GM23338 (cell line): ENCODE data around the gene GEN1. TPM values are rescaled to one million over a fixed set of nuclear protein-coding genes. Genes with fewer than 3 reads are reported as not detected.

Experiments used
- ATAC-seq: fragments of 200-7000 bp; cut with Tn5 transposase; 3 replicates; pipeline ENCODE4 v1.9.1; 2020
- DNase-seq: peaks from one replicate; pipeline ENCODE4 v3.0.0-alpha.2; 2015; ENCODE audit warnings: low spot score
- H2AFZ ChIP-seq: fragments of 200-600 bp; sonication (generic); 2 replicates; pipeline ENCODE4 v1.8.0; 2016; ENCODE audit warnings: antibody characterized with exemption, mild to moderate bottlenecking, moderate library complexity
- H3F3A ChIP-seq: fragments of 200-600 bp; sonication (generic); replicated peaks from 2 replicates; pipeline ENCODE4 v1.8.0; 2017; ENCODE audit warnings: antibody characterized with exemption, mixed run types, low read depth
- H3K27ac ChIP-seq: fragments of 200-600 bp; sonication (generic); 2 replicates; pipeline ENCODE4 v1.6.1; 2016; ENCODE audit warnings: low read depth
- H3K27me3 ChIP-seq: fragments of 200-600 bp; sonication (generic); 2 replicates; pipeline ENCODE4 v1.8.0; 2016; ENCODE audit warnings: mild to moderate bottlenecking, mixed run types, moderate library complexity; ENCODE audit not compliant: insufficient read depth
- H3K36me3 ChIP-seq: fragments of 200-600 bp; sonication (generic); 2 replicates; pipeline ENCODE4 v1.8.0; 2016; ENCODE audit warnings: mild to moderate bottlenecking; ENCODE audit not compliant: insufficient read depth
- H3K4me1 ChIP-seq: fragments of 200-600 bp; sonication (generic); 2 replicates; pipeline ENCODE4 v1.8.0; 2016; ENCODE audit warnings: mild to moderate bottlenecking, moderate library complexity; ENCODE audit not compliant: insufficient read depth
- H3K4me2 ChIP-seq: fragments of 200-600 bp; sonication (generic); 2 replicates; pipeline ENCODE4 v1.7.1; 2017; ENCODE audit warnings: mixed run types
- H3K4me3 ChIP-seq: fragments of 200-600 bp; sonication (generic); 2 replicates; pipeline ENCODE4 v1.6.1; 2016; ENCODE audit warnings: mixed run types
- H3K79me2 ChIP-seq: fragments of 200-600 bp; sonication (generic); replicated peaks from 2 replicates; pipeline ENCODE4 v1.8.0; 2017; ENCODE audit warnings: mild to moderate bottlenecking; ENCODE audit not compliant: insufficient read depth
- H3K9me2 ChIP-seq: fragments of 200-600 bp; sonication (generic); 2 replicates; pipeline ENCODE4 v1.8.0; 2017; ENCODE audit not compliant: insufficient read depth
- H4K20me1 ChIP-seq: fragments of 200-600 bp; sonication (generic); replicated peaks from 2 replicates; pipeline ENCODE4 v1.8.0; 2017; ENCODE audit warnings: mild to moderate bottlenecking; ENCODE audit not compliant: insufficient read depth
- H3K27ac Mint-ChIP-seq: 2 replicates; pipeline ENCODE4 v1.8.0; 2020; ENCODE audit warnings: inconsistent platforms, mild to moderate bottlenecking, moderate library complexity, mixed read lengths
- H3K27me3 Mint-ChIP-seq: 3 replicates; pipeline ENCODE4 v1.8.0; 2022; ENCODE audit warnings: low read depth, mild to moderate bottlenecking, moderate library complexity, mixed read lengths, inconsistent platforms; ENCODE audit not compliant: insufficient read depth, poor library complexity
- H3K36me3 Mint-ChIP-seq: 3 replicates; pipeline ENCODE4 v1.8.0; 2021; ENCODE audit warnings: low read depth, mild to moderate bottlenecking, inconsistent platforms, moderate library complexity, mixed read lengths
- H3K4me1 Mint-ChIP-seq: 3 replicates; pipeline ENCODE4 v1.8.0; 2020; ENCODE audit warnings: mild to moderate bottlenecking, inconsistent platforms, mixed read lengths
- H3K4me3 Mint-ChIP-seq: 3 replicates; pipeline ENCODE4 v1.8.0; 2021; ENCODE audit warnings: moderate library complexity, mild to moderate bottlenecking, inconsistent platforms, mixed read lengths
- H3K9me3 Mint-ChIP-seq: 3 replicates; pipeline ENCODE4 v1.8.0; 2020; ENCODE audit warnings: moderate library complexity, mild to moderate bottlenecking, inconsistent platforms, mixed read lengths
- CTCF ChIP-seq, 2 experiments: fragments of 200-600 bp in 1 of 2; sonication (generic) in 1 of 2; conservative IDR thresholded peaks; 2 replicates each; pipeline versions ENCODE4 v1.5.1 to v1.6.1; 2016 to 2017; ENCODE audit warnings: antibody characterized with exemption in 2 of 2, low read depth in 2 of 2, mild to moderate bottlenecking in 2 of 2, moderate library complexity in 1 of 2
- ETS1 ChIP-seq: IDR thresholded peaks from 2 replicates; pipeline ENCODE4 v1.6.1; 2016; ENCODE audit warnings: antibody characterized with exemption
- EZH2 ChIP-seq: fragments of 200-600 bp; sonication (generic); IDR thresholded peaks from one replicate; pipeline ENCODE4 v1.8.0; 2017; ENCODE audit warnings: antibody characterized with exemption, mild to moderate bottlenecking, low read depth; ENCODE audit not compliant: unreplicated experiment
- EZH2phosphoT487 ChIP-seq: fragments of 200-600 bp; sonication (generic); IDR thresholded peaks from one replicate; pipeline ENCODE4 v1.8.1; 2018; ENCODE audit warnings: antibody characterized with exemption; ENCODE audit not compliant: unreplicated experiment
- JUNB ChIP-seq: IDR thresholded peaks from one replicate; pipeline ENCODE4 v1.6.1; 2016; ENCODE audit warnings: antibody characterized with exemption; ENCODE audit not compliant: unreplicated experiment
- NANOG ChIP-seq: IDR thresholded peaks from 2 replicates; pipeline ENCODE4 v1.6.1; 2016; ENCODE audit warnings: antibody characterized with exemption, borderline replicate concordance
- ZNF462 ChIP-seq: fragments of 250-450 bp; sonication (Bioruptor Pico); IDR thresholded peaks from 2 replicates; pipeline ENCODE4 v1.5.0; 2020; ENCODE audit warnings: mild to moderate bottlenecking, moderate library complexity
- polyA plus RNA-seq: library from polyadenylated mRNA; unstranded; fragments of >200 nt; fragmentation: Nextera tagmentation; extraction: Ambion mirVana; gene quantifications from 2 replicates; pipeline ENCODE4 v1.2.1, GENCODE V29; 2016
- total RNA-seq: library from RNA; depleted of rRNA; stranded (reverse); fragments of >200 nt; shearing (Covaris generic); gene quantifications from 2 replicates; pipeline ENCODE4 v1.2.3, GENCODE V29; 2014

The GEN1 gene
- total and polyA plus RNA-seq, 2 experiments from 2014 or later, result 14.2 to 43.3 TPM

- no peak for TF ChIP-seq ZNF462 (CRISPR knock-in tag)
- TF ChIP-seq JUNB, result no peak
These were observed 34.8 kb downstream of the GEN1 start (continued) for GRCh38 chr2:17788773-17789172.

- H3K79me2 ChIP-seq, result no peaks in the 10 kb centered on the region
- no peaks in the 10 kb centered on the region for H3F3A ChIP-seq
- H3K36me3 ChIP-seq, result no peaks in the 10 kb centered on the region
- peaks cover 12% of the 10 kb centered on the region for H3K4me1 Mint-ChIP-seq
- H3K27me3 Mint-ChIP-seq, result peaks cover 2% of the 10 kb centered on the region
- H3K27me3 ChIP-seq, result no peaks in the 10 kb centered on the region
- H3K9me2 ChIP-seq, result no peaks in the 10 kb centered on the region
- H3K4me1 ChIP-seq, result no peaks in the 10 kb centered on the region
- TF ChIP-seq EZH2phosphoT487 (no peak), JUNB (no peak), NANOG (no peak), CTCF (conservative IDR thresholded peaks at IDR 0.05; ENCODE audit: low read depth in 2 of 2) (no peak), ETS1 (no peak), EZH2 (no peak)
- no peak for ATAC-seq
- H3K4me2 ChIP-seq, result no peak overlapping the region
- no peaks in the 10 kb centered on the region for H4K20me1 ChIP-seq
- H3K4me3 ChIP-seq, result no peak overlapping the region
- H3K27ac ChIP-seq, result no peak overlapping the region
- H3K27ac Mint-ChIP-seq, result no peak overlapping the region
- no peaks in the 10 kb centered on the region for H3K9me3 Mint-ChIP-seq
- H3K36me3 Mint-ChIP-seq, result no peaks in the 10 kb centered on the region
- H3K4me3 Mint-ChIP-seq, result no peak overlapping the region
- DNase-seq, result no peak
- 0 out of 2 replicates have a peak overlapping the region, but pooled peaks have one; percentile 23 for H2AFZ ChIP-seq
These were observed 36.6 kb downstream of the GEN1 start for GRCh38 chr2:17790536-17790935.
